GM12878 (cell line): Measurements from ENCODE around the gene ATG13. TPM values are rescaled to one million over a fixed set of nuclear protein-coding genes. Genes with fewer than 3 reads are reported as not detected.

Experiments used
- ATAC-seq: fragments of 200-7000 bp; cut with Tn5 transposase; 3 replicates; pipeline ENCODE4 v1.9.1; 2020; ENCODE audit warnings: mild to moderate bottlenecking, moderate library complexity
- BruUV-seq: library from RNA; stranded (reverse); fragments of 400-500 nt; replicated peaks from 2 replicates; lab custom pipeline; 2021; lab: Mats Ljungman, UMichigan
- CTCF ChIA-PET: fragments of 300-600 bp; sonication (Branson Sonifier 250); formaldehyde crosslinking; extraction: SDS; loops from one replicate; lab custom pipeline; 2021; ENCODE audit warnings: inconsistent platforms; lab: Yijun Ruan, JAX
- POLR2A ChIA-PET: fragments of 350-600 bp; formaldehyde crosslinking; extraction: SDS; loops from one replicate; lab custom pipeline; 2021; ENCODE audit warnings: inconsistent platforms; lab: Charles Lee
- RAD21 ChIA-PET: fragments of 300-600 bp; sonication (Branson Sonifier 250); formaldehyde crosslinking; loops from one replicate; lab custom pipeline; 2023; ENCODE audit warnings: antibody characterized with exemption; ENCODE audit not compliant: unreplicated experiment; lab: Charles Lee
- SMC1A ChIA-PET: fragments of 300-600 bp; sonication (Branson Sonifier 250); formaldehyde crosslinking; loops from one replicate; lab custom pipeline; 2023; ENCODE audit not compliant: unreplicated experiment, uncharacterized antibody; lab: Charles Lee
- DNase-seq: peaks from one replicate; pipeline ENCODE4 v3.0.0-alpha.2; 2011; ENCODE audit warnings: low read depth, low spot score
- FAIRE-seq: peaks from 3 replicates; lab custom pipeline; 2011; peaks lifted over from hg19 to GRCh38; lab: Jason Lieb, UNC
- H2AFZ ChIP-seq: 2 replicates; pipeline ENCODE4 v1.6.0; 2011; ENCODE audit warnings: low read depth, low read length, control low read depth; ENCODE audit not compliant: control insufficient read depth
- H3K27ac ChIP-seq: 2 replicates; pipeline ENCODE4 v1.5.1; 2011; ENCODE audit warnings: control low read depth; ENCODE audit not compliant: control insufficient read depth, insufficient read depth
- H3K27me3 ChIP-seq, 2 experiments: replicated peaks in 1 of 2; 2 replicates each; pipeline versions ENCODE4 v1.6.0 to v1.6.1; 2011; ENCODE audit warnings: low read length in 1 of 2; ENCODE audit not compliant: control insufficient read depth in 2 of 2, insufficient read depth in 2 of 2
- H3K36me3 ChIP-seq, 2 experiments: 2 replicates each; pipeline ENCODE4 v1.5.1; 2011; ENCODE audit warnings: low read length in 1 of 2; ENCODE audit not compliant: control insufficient read depth in 2 of 2, insufficient read depth in 2 of 2
- H3K4me1 ChIP-seq: 2 replicates; pipeline ENCODE4 v1.6.1; 2011; ENCODE audit warnings: mild to moderate bottlenecking, low read length, moderate library complexity, mixed read lengths; ENCODE audit not compliant: control insufficient read depth, insufficient read depth
- H3K4me2 ChIP-seq: 2 replicates; pipeline ENCODE4 v1.6.0; 2011; ENCODE audit warnings: control low read depth; ENCODE audit not compliant: control insufficient read depth, insufficient read depth
- H3K4me3 ChIP-seq: fragments of 200-600 bp; sonication (generic); 2 replicates; pipeline ENCODE4 v1.5.1; 2016
- H3K79me2 ChIP-seq: 2 replicates; pipeline ENCODE4 v1.6.0; 2011; ENCODE audit warnings: low read length; ENCODE audit not compliant: control insufficient read depth, insufficient read depth
- H3K9ac ChIP-seq: 2 replicates; pipeline ENCODE4 v1.8.0; 2011; ENCODE audit warnings: low read length, control low read depth, mixed read lengths; ENCODE audit not compliant: control insufficient read depth, insufficient read depth
- H3K9me3 ChIP-seq: replicated peaks from 3 replicates; pipeline ENCODE4 v1.5.1; 2011; ENCODE audit warnings: mild to moderate bottlenecking, low read length; ENCODE audit not compliant: control insufficient read depth, insufficient read depth
- H4K20me1 ChIP-seq: 2 replicates; pipeline ENCODE4 v1.6.0; 2011; ENCODE audit not compliant: control insufficient read depth, insufficient read depth
- ATF3 ChIP-seq: IDR thresholded peaks from 2 replicates; pipeline ENCODE4 v1.6.1; 2011; ENCODE audit warnings: low read depth, mild to moderate bottlenecking, low read length, moderate library complexity, borderline replicate concordance; ENCODE audit errors: extremely low read depth
- BRCA1 ChIP-seq: IDR thresholded peaks from 2 replicates; pipeline ENCODE4 v1.6.1; 2011; ENCODE audit warnings: low read depth, low read length, improper control_type of control experiment
- DPF2 ChIP-seq: fragments of 450-650 bp; IDR thresholded peaks from 2 replicates; pipeline ENCODE4 v1.6.1; 2017; ENCODE audit warnings: mild to moderate bottlenecking
- EP300 ChIP-seq, 2 experiments: fragments of 150-350 bp in 1 of 2; IDR thresholded peaks; 2 replicates each; pipeline ENCODE4 v1.6.1; 2011 to 2012; ENCODE audit warnings: low read depth in 2 of 2, low read length in 2 of 2, borderline replicate concordance in 1 of 2, improper control_type of control experiment in 1 of 2, inconsistent platforms in 1 of 2; ENCODE audit not compliant: control insufficient read depth in 1 of 2
- KAT2A ChIP-seq: conservative IDR thresholded peaks from 2 replicates; pipeline ENCODE4 v1.6.1; 2011; ENCODE audit warnings: low read depth, low read length; ENCODE audit not compliant: control insufficient read depth
- NFXL1 ChIP-seq: fragments of 450-650 bp; IDR thresholded peaks from 2 replicates; pipeline ENCODE4 v1.6.1; 2017; ENCODE audit warnings: antibody characterized with exemption, mild to moderate bottlenecking, borderline replicate concordance
- PAX5 ChIP-seq: IDR thresholded peaks from 2 replicates; pipeline ENCODE4 v1.6.1; 2011; ENCODE audit warnings: low read depth, low read length, borderline replicate concordance
- REST ChIP-seq: IDR thresholded peaks from 2 replicates; pipeline ENCODE4 v1.6.1; 2012; ENCODE audit warnings: mild to moderate bottlenecking, low read depth, low read length
- SIX5 ChIP-seq: IDR thresholded peaks from 2 replicates; pipeline ENCODE4 v1.6.1; 2011; ENCODE audit warnings: mild to moderate bottlenecking, low read depth, low read length, moderate library complexity; ENCODE audit not compliant: severe bottlenecking
- SUPT20H ChIP-seq: IDR thresholded peaks from 2 replicates; pipeline ENCODE4 v1.6.1; 2011; ENCODE audit warnings: low read depth, mild to moderate bottlenecking, low read length, moderate library complexity, borderline replicate concordance; ENCODE audit not compliant: control insufficient read depth
- ZNF207 ChIP-seq: fragments of 450-650 bp; IDR thresholded peaks from 2 replicates; pipeline ENCODE4 v1.6.1; 2014; ENCODE audit warnings: antibody characterized with exemption, mild to moderate bottlenecking, borderline replicate concordance
- ZNF592 ChIP-seq: fragments of 450-650 bp; IDR thresholded peaks from 2 replicates; pipeline ENCODE4 v1.6.1; 2017; ENCODE audit warnings: mild to moderate bottlenecking, moderate library complexity
- WGBS: methylation state at CpG from one replicate; pipeline ENCODE4 v1.1.6; 2016; ENCODE audit warnings: low lambda C conversion rate; ENCODE audit not compliant: insufficient replicate concordance, insufficient coverage; ENCODE audit errors: missing lambda C conversion rate; 5-methylcytosine and 5-hydroxymethylcytosine counted together
- in situ Hi-C: fragments of 300-500 bp; cut with MboI; formaldehyde crosslinking; loops from 9 replicates; pipeline ENCODE4 v1.14.3; 2018; ENCODE audit warnings: mixed read lengths
- intact Hi-C: fragments of 100-400 bp; cut with micrococcal nuclease; formaldehyde crosslinking; loops from one replicate; pipeline ENCODE4 v1.14.2; 2022; ENCODE audit not compliant: unreplicated experiment
- polyA plus RNA-seq, 11 experiments: library from polyadenylated mRNA; depleted of rRNA in 4 of 11; unstranded in 6 of 11; stranded (reverse) in 5 of 11; fragments of >200 nt; fragmentation: Nextera tagmentation in 4 of 11; fragmentation: Illumina TruSeq in 1 of 11; extraction: Ambion mirVana in 4 of 11; extraction: Trizol in 1 of 11; gene quantifications; 1 replicate in 1 of 11; 2 replicates in 10 of 11; pipeline versions ENCODE4 v1.2.1 to v1.2.3, GENCODE V29; 2011 to 2016; ENCODE audit warnings: inconsistent platforms in 2 of 11, missing spikeins in 2 of 11, low read depth in 1 of 11
- total RNA-seq, 4 experiments: library from RNA; depleted of rRNA in 3 of 4; stranded (reverse); fragments of >200 nt in 3 of 4; fragmentation: Illumina TruSeq in 1 of 4; extraction: Trizol in 1 of 4; gene quantifications; 2 replicates each; pipeline versions ENCODE4 v1.2.1 to v1.2.3, GENCODE V29; 2013 to 2021

The ATG13 gene
- total and polyA plus RNA-seq, 10 of the 15 experiments (the other 5 are each of a cell fraction or from before 2014, with no cell fraction given), result 10.9 to 61.6 (median 50.9) TPM

- peaks cover 1 to 3% of the 10 kb centered on the region in 2 experiments; a peak in 2 of 4 replicates for H3K36me3 ChIP-seq
- no peaks in the 10 kb centered on the region for H3K27me3 ChIP-seq
- ChIA-PET POLR2A (interaction anchor here (0.6 kb wide), 1 partner anchor 629 kb away, joined by 3 read pairs; no protein-coding TSS in a partner anchor), RAD21 (no interaction called here), CTCF (interaction anchor here (0.6 kb wide), 1 partner anchor 180 kb away, joined by 4 read pairs; no protein-coding TSS in a partner anchor), SMC1A (interaction anchor here (1.6 kb wide), 1 partner anchor 9 kb away, joined by 3 read pairs; no protein-coding TSS in a partner anchor)
- H3K4me1 ChIP-seq, result no peaks in the 10 kb centered on the region
- FAIRE-seq, result no peak
- BruUV-seq, result no TSS peak
- H3K4me2 ChIP-seq, result no peak overlapping the region
- in situ Hi-C loops (no loop called here), intact Hi-C loops (no loop called here)
- no peaks in the 10 kb centered on the region for H3K79me2 ChIP-seq
- H3K9ac ChIP-seq, result no peak overlapping the region
- H3K9me3 ChIP-seq, result no peaks in the 10 kb centered on the region
- no peak for DNase-seq
- H2AFZ ChIP-seq, result no peak overlapping the region
- H4K20me1 ChIP-seq, result no peaks in the 10 kb centered on the region
- ATAC-seq, result no peak
- no peak overlapping the region for H3K4me3 ChIP-seq
- 82% methylated on average over 10 of the region's 10 CpGs for WGBS
- no peak overlapping the region for H3K27ac ChIP-seq
- TF ChIP-seq KAT2A, result no peak
- TF ChIP-seq ATF3, result no peak
- no peak for TF ChIP-seq REST
- no peak for TF ChIP-seq PAX5
- TF ChIP-seq SUPT20H, result no peak
- TF ChIP-seq NFXL1, result no peak
- no peak for TF ChIP-seq ZNF592
- no peak for TF ChIP-seq ZNF207
- TF ChIP-seq BRCA1, result no peak
- TF ChIP-seq SIX5, result no peak
- no peak for TF ChIP-seq EP300 (IDR thresholded peaks at IDR 0.05; ENCODE audit: borderline replicate concordance in 1 of 2, control insufficient read depth in 1 of 2, low read depth in 2 of 2, low read length in 2 of 2)
- TF ChIP-seq DPF2, result no peak
Measured at GRCh38 chr11:46710821-46711269, 93.5 kb downstream of the ATG13 start.
